Mesodermal cell (in vitro differentiated cells): ENCODE data around the gene SLC35F4.

ENCODE experiments used
- H3K27ac ChIP-seq: 2 replicates; pipeline ENCODE4 v1.7.0; 2013; ENCODE audit warnings: mild to moderate bottlenecking, low read depth, low read length, moderate library complexity; ENCODE audit not compliant: severe bottlenecking
- H3K36me3 ChIP-seq: 2 replicates; pipeline ENCODE4 v1.7.1; 2013; ENCODE audit warnings: mild to moderate bottlenecking, low read length, moderate library complexity; ENCODE audit not compliant: control insufficient read depth, insufficient read depth
- H3K4me1 ChIP-seq: one replicate; pipeline ENCODE4 v1.7.1; 2013; ENCODE audit warnings: mild to moderate bottlenecking, low read length; ENCODE audit not compliant: insufficient read depth, control insufficient read depth, poor library complexity, severe bottlenecking
- H3K4me3 ChIP-seq: 2 replicates; pipeline ENCODE4 v1.7.0; 2013; ENCODE audit warnings: low read length, control low read depth, mild to moderate bottlenecking; ENCODE audit not compliant: insufficient read depth, poor library complexity, severe bottlenecking; ENCODE audit errors: extremely low read depth
- H3K9me3 ChIP-seq: 2 replicates; pipeline ENCODE4 v1.7.1; 2013; ENCODE audit warnings: mild to moderate bottlenecking, low read length, moderate library complexity; ENCODE audit not compliant: control insufficient read depth
- WGBS, 2 experiments: methylation state at CpG; one replicate each; pipeline ENCODE4 v1.1.5; 2013; ENCODE audit warnings: missing lambda C conversion rate in 2 of 2; ENCODE audit not compliant: insufficient coverage in 2 of 2; 5-methylcytosine and 5-hydroxymethylcytosine counted together

The SLC35F4 gene

GRCh38 chr14:57809808-57810207 lies 56.1 kb downstream of the SLC35F4 start:
- H3K4me3 ChIP-seq: no peak overlapping the region
- no peaks in the 10 kb centered on the region for H3K36me3 ChIP-seq
- H3K4me1 ChIP-seq: no peaks in the 10 kb centered on the region
- no peak overlapping the region for H3K27ac ChIP-seq
- WGBS, 2 experiments: no CpG with 5 or more reads among the region's 1 CpG
- H3K9me3 ChIP-seq: no peaks in the 10 kb centered on the region

GRCh38 chr14:57797160-57797559 lies 68.7 kb downstream of the SLC35F4 start:
- no peak overlapping the region for H3K4me3 ChIP-seq
- H3K36me3 ChIP-seq: no peaks in the 10 kb centered on the region
- H3K27ac ChIP-seq: no peak overlapping the region
- H3K9me3 ChIP-seq: peaks cover 5% of the 10 kb centered on the region
- 100% methylated on average over 1 of the region's 2 CpGs; no CpG with 5 or more reads in 1 of the 2 experiments for WGBS, 2 experiments
- no peaks in the 10 kb centered on the region for H3K4me1 ChIP-seq

GRCh38 chr14:57796556-57796955 lies 69.3 kb downstream of the SLC35F4 start:
- H3K36me3 ChIP-seq: no peaks in the 10 kb centered on the region
- H3K9me3 ChIP-seq: peaks cover 5% of the 10 kb centered on the region
- H3K4me1 ChIP-seq: no peaks in the 10 kb centered on the region
- no peak overlapping the region for H3K27ac ChIP-seq
- H3K4me3 ChIP-seq: no peak overlapping the region

- H3K27ac ChIP-seq: no peak overlapping the region
- 80% methylated on average over 2 of the region's 3 CpGs; no CpG with 5 or more reads in 1 of the 2 experiments for whole genome bisulfite sequencing, 2 experiments
- H3K4me1 ChIP-seq: no peaks in the 10 kb centered on the region
- peaks cover 4% of the 10 kb centered on the region for H3K9me3 ChIP-seq
- H3K4me3 ChIP-seq: no peak overlapping the region
- no peaks in the 10 kb centered on the region for H3K36me3 ChIP-seq
Observed at GRCh38 chr14:57785058-57785457, 80.8 kb downstream of the SLC35F4 start.

- H3K4me3 ChIP-seq: no peak overlapping the region
- WGBS, 2 experiments: 85 to 93% methylated on average over 3 of the region's 4 CpGs
- H3K27ac ChIP-seq: no peak overlapping the region
- no peaks in the 10 kb centered on the region for H3K9me3 ChIP-seq
- no peaks in the 10 kb centered on the region for H3K36me3 ChIP-seq
- H3K4me1 ChIP-seq: no peaks in the 10 kb centered on the region
Observed at GRCh38 chr14:57771801-57772200, 94.1 kb downstream of the SLC35F4 start.

GRCh38 chr14:57769863-57770523 lies 95.9 kb downstream of the SLC35F4 start:
- WGBS, 2 experiments: 94 to 100% methylated on average over 2 to 4 of the region's 5 CpGs
- Histone ChIP-seq H3K27ac (no peak overlapping the region), H3K4me1 (no peaks in the 10 kb centered on the region), H3K36me3 (no peaks in the 10 kb centered on the region), H3K9me3 (no peaks in the 10 kb centered on the region), H3K4me3 (no peak overlapping the region)

GRCh38 chr14:57761800-57762199 lies 104.1 kb downstream of the SLC35F4 start:
- Histone ChIP-seq H3K4me3 (no peak overlapping the region), H3K36me3 (no peaks in the 10 kb centered on the region), H3K9me3 (no peaks in the 10 kb centered on the region), H3K4me1 (no peaks in the 10 kb centered on the region), H3K27ac (no peak overlapping the region)
- WGBS, 2 experiments: 80% methylated on average over 1 of the region's 2 CpGs; no CpG with 5 or more reads in 1 of the 2 experiments

- H3K4me3 ChIP-seq: no peak overlapping the region
- H3K36me3 ChIP-seq: no peaks in the 10 kb centered on the region
- H3K9me3 ChIP-seq: no peaks in the 10 kb centered on the region
- WGBS, 2 experiments: 75 to 100% methylated on average over 1 of the region's 2 CpGs
- no peak overlapping the region for H3K27ac ChIP-seq
- H3K4me1 ChIP-seq: no peaks in the 10 kb centered on the region
Observed at GRCh38 chr14:57760896-57761295, 105.0 kb downstream of the SLC35F4 start.

GRCh38 chr14:57755018-57755521 lies 110.8 kb downstream of the SLC35F4 start:
- H3K27ac ChIP-seq: no peak overlapping the region
- H3K36me3 ChIP-seq: no peaks in the 10 kb centered on the region
- WGBS, 2 experiments: 75 to 96% methylated on average over 3 to 6 of the region's 6 CpGs
- no peak overlapping the region for H3K4me3 ChIP-seq
- no peaks in the 10 kb centered on the region for H3K4me1 ChIP-seq
- H3K9me3 ChIP-seq: no peaks in the 10 kb centered on the region

GRCh38 chr14:57754527-57754926 lies 111.4 kb downstream of the SLC35F4 start:
- no peaks in the 10 kb centered on the region for H3K9me3 ChIP-seq
- H3K4me3 ChIP-seq: no peak overlapping the region
- 95% methylated on average over 4 to 5 of the region's 5 CpGs for WGBS, 2 experiments
- H3K27ac ChIP-seq: no peak overlapping the region
- no peaks in the 10 kb centered on the region for H3K4me1 ChIP-seq
- no peaks in the 10 kb centered on the region for H3K36me3 ChIP-seq

- no peak overlapping the region for H3K4me3 ChIP-seq
- H3K9me3 ChIP-seq: no peaks in the 10 kb centered on the region
- no peak overlapping the region for H3K27ac ChIP-seq
- H3K4me1 ChIP-seq: no peaks in the 10 kb centered on the region
- H3K36me3 ChIP-seq: no peaks in the 10 kb centered on the region
- WGBS, 2 experiments: no CpG with 5 or more reads among the region's 4 CpGs
Observed at GRCh38 chr14:57753821-57754220, 112.1 kb downstream of the SLC35F4 start.
